SIG-M5 treated with dmso at 0.1 percent for 504 hours (cell line): Measurements from ENCODE around the gene NR1H3.
"Not testable (repeated sequence)": the region's sequence is repeated elsewhere in the genome, so short reads cannot be mapped to it uniquely, and the experiment has no call there.

Experiments used
- DNase-seq: peaks from one replicate; lab custom pipeline; 2025; ENCODE audit not compliant: unreplicated experiment; lab: John Stamatoyannopoulos, UW

The NR1H3 gene

GRCh38 chr11:47302853-47303252 lies 45.1 kb downstream of the NR1H3 start:
- DNase-seq = no peak

DNA sequence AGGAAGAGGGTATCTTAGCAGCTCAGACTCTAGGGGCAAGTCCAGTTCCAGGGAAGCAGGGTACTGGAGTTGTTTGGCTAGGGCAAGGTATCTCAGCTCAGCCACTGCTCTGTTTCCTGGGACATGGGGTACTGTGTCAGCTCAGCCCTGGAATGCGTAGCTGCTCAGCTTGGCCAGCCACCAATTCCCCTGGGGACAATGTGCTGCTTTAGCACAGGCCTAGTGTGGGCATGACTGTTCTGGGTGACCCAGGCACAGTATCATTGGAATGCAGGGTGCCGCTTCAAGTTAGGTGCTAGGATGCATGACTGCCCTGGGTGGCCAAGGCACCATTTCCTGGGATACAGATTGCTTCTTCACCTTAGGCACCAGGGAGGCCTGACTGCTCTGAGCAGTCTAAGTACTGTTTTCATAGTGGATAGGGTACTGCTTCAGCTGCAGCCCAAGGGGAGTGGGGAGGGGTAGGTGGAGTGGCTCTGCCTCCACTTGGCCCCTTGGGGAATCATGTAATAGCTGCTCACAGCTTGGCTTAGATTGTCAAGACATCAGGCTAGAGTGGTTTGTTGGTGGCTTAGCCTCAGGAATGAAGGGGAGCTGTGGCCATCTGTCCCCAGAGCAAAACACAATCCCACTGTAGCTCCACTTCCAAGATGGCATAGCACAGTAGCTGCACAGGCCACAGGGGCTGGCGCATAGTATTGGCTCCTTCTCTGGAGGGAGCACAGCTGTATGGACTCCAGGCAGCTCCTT lies 48.1 kb downstream of the NR1H3 start:
- no peak for DNase-seq

GRCh38 chr11:47306484-47306844 lies 48.7 kb downstream of the NR1H3 start:
- DNase-seq = no peak

DNA sequence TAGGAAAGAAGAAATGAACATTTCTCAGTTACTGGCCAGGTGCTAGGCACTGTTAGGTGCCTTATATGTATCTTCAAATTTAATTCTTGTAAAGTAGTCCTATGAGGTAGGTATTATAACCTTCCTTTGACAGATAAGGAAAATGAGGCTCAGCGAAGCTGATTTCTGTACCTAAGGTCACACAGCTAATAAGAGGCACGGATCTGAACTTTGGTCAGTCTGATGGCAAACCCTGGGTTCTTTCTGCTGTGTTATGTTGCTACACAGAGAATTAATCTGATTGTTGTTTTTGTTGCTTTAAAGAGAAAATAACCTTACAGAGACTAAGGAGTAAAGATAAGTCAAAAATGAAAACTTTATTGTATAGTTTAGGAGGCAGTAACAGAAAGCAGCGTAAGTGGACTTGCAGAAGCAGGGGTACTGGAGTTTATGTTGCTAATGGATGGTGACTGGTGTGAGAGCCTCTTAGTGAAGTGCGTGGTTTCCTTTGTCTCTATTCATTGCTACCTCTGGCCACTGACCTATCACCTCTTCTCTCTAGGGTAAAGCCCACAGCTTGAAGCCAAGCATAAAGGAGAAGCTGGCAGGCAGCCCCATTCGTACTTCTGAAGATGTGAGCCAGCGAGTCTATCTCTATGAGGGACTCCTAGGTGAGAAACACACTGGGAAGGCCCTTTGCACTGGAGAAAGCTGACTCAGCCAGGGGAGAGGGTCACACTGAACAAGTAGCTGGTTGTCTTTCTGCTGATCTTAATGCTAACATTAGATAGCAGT lies 50.4 kb downstream of the NR1H3 start:
- DNase-seq = no peak

- no peak for DNase-seq
Measured at GRCh38 chr11:47314992-47315391, 57.2 kb downstream of the NR1H3 start.

- DNase-seq = not testable (repeated sequence)
Measured at GRCh38 chr11:47316501-47316900, 58.7 kb downstream of the NR1H3 start.

- DNase-seq = no peak
Measured at GRCh38 chr11:47317064-47317828, 59.5 kb downstream of the NR1H3 start.

GRCh38 chr11:47318166-47318565 lies 60.4 kb downstream of the NR1H3 start:
- no peak for DNase-seq
